ENCODE measurements around the gene ITPKC. TPM values are rescaled to one million over a fixed set of nuclear protein-coding genes. Genes with fewer than 3 reads are reported as not detected.

ITPKC gene
- total RNA-seq, 2 donors from 2014 or later, result 40.8 to 44.5 TPM

DNA sequence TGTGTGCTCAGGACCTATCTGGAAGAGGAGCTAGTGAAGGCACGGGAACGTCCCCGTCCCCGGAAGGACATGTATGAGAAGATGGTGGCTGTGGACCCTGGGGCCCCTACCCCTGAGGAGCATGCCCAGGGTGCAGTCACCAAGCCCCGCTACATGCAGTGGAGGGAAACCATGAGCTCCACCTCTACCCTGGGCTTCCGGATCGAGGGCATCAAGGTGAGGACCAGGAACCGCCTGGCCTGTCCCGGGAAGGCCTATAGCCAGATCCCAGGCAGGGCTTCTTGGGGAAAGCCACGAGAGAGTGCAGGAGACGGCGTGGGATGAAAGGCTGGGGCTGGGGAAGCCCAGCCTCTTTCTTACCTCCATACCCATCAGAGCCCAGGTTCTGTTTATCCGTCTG lies 16.2 kb downstream of the ITPKC start:
- Histone ChIP-seq H3K27ac (no peak overlapping the region), H3K4me3 (no peak overlapping the region), H3K9me3 (no peaks in the 10 kb centered on the region), H3K27me3 (replicated peaks; ENCODE audit: insufficient read depth) (no peaks in the 10 kb centered on the region), H3K36me3 (peaks cover 21 to 43% of the 10 kb centered on the region in 2 donors), H3K4me1 (replicated peaks) (no peaks in the 10 kb centered on the region)
- TF ChIP-seq POLR2A (IDR thresholded peaks at IDR 0.05), result no peak
- no peak for TF ChIP-seq POLR2AphosphoS5 (IDR thresholded peaks at IDR 0.05)
- TF ChIP-seq, protein P1, sequence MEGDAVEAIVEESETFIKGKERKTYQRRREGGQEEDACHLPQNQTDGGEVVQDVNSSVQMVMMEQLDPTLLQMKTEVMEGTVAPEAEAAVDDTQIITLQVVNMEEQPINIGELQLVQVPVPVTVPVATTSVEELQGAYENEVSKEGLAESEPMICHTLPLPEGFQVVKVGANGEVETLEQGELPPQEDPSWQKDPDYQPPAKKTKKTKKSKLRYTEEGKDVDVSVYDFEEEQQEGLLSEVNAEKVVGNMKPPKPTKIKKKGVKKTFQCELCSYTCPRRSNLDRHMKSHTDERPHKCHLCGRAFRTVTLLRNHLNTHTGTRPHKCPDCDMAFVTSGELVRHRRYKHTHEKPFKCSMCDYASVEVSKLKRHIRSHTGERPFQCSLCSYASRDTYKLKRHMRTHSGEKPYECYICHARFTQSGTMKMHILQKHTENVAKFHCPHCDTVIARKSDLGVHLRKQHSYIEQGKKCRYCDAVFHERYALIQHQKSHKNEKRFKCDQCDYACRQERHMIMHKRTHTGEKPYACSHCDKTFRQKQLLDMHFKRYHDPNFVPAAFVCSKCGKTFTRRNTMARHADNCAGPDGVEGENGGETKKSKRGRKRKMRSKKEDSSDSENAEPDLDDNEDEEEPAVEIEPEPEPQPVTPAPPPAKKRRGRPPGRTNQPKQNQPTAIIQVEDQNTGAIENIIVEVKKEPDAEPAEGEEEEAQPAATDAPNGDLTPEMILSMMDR (IDR thresholded peaks at IDR 0.05), result no peak
- WGBS, result 95% methylated on average over 13 of the region's 13 CpGs
- no peak for DNase-seq (ENCODE audit: low spot score)
- intact Hi-C loops (cut with DNase I), result no loop called here

GRCh38 chr19:40735013-40735771 lies 18.3 kb downstream of the ITPKC start:
- H3K4me1 ChIP-seq (replicated peaks), result no peaks in the 10 kb centered on the region
- intact Hi-C loops (cut with DNase I), result no loop called here
- DNase-seq (ENCODE audit: low spot score), result no peak
- TF ChIP-seq POLR2A (IDR thresholded peaks at IDR 0.05) (no peak), POLR2AphosphoS5 (IDR thresholded peaks at IDR 0.05) (no peak)
- TF ChIP-seq, protein P1 (IDR thresholded peaks at IDR 0.05), result no peak
- peaks cover 12 to 42% of the 10 kb centered on the region in 2 donors for H3K36me3 ChIP-seq
- no peak overlapping the region for H3K4me3 ChIP-seq
- 89% methylated on average over 11 of the region's 11 CpGs for WGBS
- H3K27me3 ChIP-seq (replicated peaks; ENCODE audit: insufficient read depth), result no peaks in the 10 kb centered on the region
- H3K9me3 ChIP-seq, result no peaks in the 10 kb centered on the region
- H3K27ac ChIP-seq, result no peak overlapping the region

DNA sequence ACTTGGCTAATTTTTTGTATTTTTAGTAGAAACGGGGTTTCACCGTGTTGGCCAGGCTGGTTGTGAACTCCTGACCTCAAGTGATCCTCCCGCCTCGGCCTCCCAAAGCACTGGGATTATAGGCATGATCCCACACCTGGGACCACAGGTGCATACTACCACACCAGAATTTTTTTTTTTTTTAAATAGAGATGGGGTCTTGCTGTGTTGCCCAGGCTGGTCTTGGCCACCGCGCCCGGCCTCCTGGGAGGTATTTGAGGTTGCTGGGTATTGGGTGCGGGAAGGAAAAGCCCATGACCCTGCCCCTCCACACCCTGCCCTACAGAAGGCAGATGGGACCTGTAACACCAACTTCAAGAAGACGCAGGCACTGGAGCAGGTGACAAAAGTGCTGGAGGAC lies 19.7 kb downstream of the ITPKC start:
- WGBS, result 98% methylated on average over 9 of the region's 9 CpGs
- H3K4me3 ChIP-seq, result no peak overlapping the region
- H3K27ac ChIP-seq, result no peak overlapping the region
- H3K27me3 ChIP-seq (replicated peaks; ENCODE audit: insufficient read depth), result no peaks in the 10 kb centered on the region
- no peaks in the 10 kb centered on the region for H3K4me1 ChIP-seq (replicated peaks)
- TF ChIP-seq POLR2AphosphoS5 (IDR thresholded peaks at IDR 0.05), result no peak
- TF ChIP-seq POLR2A (IDR thresholded peaks at IDR 0.05), result no peak
- TF ChIP-seq, protein P1 (IDR thresholded peaks at IDR 0.05), result no peak
- peaks cover 8 to 42% of the 10 kb centered on the region in 2 donors for H3K36me3 ChIP-seq
- intact Hi-C loops (cut with DNase I), result no loop called here
- DNase-seq (ENCODE audit: low spot score), result no peak
- no peaks in the 10 kb centered on the region for H3K9me3 ChIP-seq

DNA sequence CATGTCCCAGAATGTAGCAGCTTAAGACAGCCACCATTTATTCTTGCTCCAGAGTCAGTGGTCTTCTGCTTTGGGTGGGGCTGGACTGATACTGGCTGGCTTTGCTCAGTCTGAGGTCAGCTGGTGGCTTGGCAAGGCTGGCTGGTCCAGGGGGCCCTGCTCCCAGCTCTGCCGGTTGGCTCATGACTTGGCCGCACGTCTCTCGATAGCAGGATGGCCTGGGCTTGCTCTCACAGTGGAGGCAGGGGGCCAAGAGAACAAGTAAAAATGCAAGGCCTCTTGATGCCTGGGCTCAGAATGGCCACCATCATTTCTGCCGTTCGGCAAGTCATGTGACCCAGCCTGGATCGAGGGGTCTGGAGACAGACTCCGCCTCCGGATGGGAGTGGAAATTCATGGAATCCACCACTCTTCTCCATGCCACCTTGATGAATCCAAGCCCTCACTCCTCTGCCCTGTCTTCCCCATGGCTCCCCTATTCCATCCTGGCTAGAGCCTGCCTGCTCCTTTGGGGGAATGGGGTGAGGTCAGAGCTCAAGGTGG lies 20.3 kb downstream of the ITPKC start:
- H3K27ac ChIP-seq, result no peak overlapping the region
- H3K4me1 ChIP-seq (replicated peaks), result no peaks in the 10 kb centered on the region
- TF ChIP-seq POLR2A (IDR thresholded peaks at IDR 0.05) (no peak), POLR2AphosphoS5 (IDR thresholded peaks at IDR 0.05) (no peak)
- TF ChIP-seq, protein P1 (IDR thresholded peaks at IDR 0.05), result no peak
- H3K36me3 ChIP-seq, result peaks cover 8 to 42% of the 10 kb centered on the region in 2 donors
- no peaks in the 10 kb centered on the region for H3K27me3 ChIP-seq (replicated peaks; ENCODE audit: insufficient read depth)
- intact Hi-C loops (cut with DNase I), result no loop called here
- no peaks in the 10 kb centered on the region for H3K9me3 ChIP-seq
- no peak overlapping the region for H3K4me3 ChIP-seq
- WGBS, result 87% methylated on average over 9 of the region's 9 CpGs
- DNase-seq (ENCODE audit: low spot score), result no peak

All from prostate gland (tissue), 2 donors.